Neuronal stem cell (in vitro differentiated cells): ENCODE measurements around the gene MTA1.

Experiments used
- DNase-seq: peaks from one replicate; pipeline ENCODE4 v3.0.0-alpha.2; 2013; ENCODE audit warnings: low spot score
- H2AFZ ChIP-seq: one replicate; pipeline ENCODE4 v1.6.1; 2013; ENCODE audit warnings: mild to moderate bottlenecking, low read length, inconsistent platforms
- H2AK5ac ChIP-seq: 2 replicates; pipeline ENCODE4 v1.6.1; 2013; ENCODE audit warnings: low read depth, mild to moderate bottlenecking, inconsistent platforms, low read length, moderate library complexity, mixed read lengths
- H2BK120ac ChIP-seq: 2 replicates; pipeline ENCODE4 v1.6.1; 2013; ENCODE audit warnings: low read depth, mild to moderate bottlenecking, inconsistent platforms, low read length, moderate library complexity, mixed read lengths
- H2BK12ac ChIP-seq: one replicate; pipeline ENCODE4 v1.6.1; 2013; ENCODE audit warnings: low read length, inconsistent platforms
- H2BK15ac ChIP-seq: 2 replicates; pipeline ENCODE4 v1.6.1; 2013; ENCODE audit warnings: mild to moderate bottlenecking, low read length, inconsistent platforms, mixed read lengths
- H2BK5ac ChIP-seq: one replicate; pipeline ENCODE4 v1.6.1; 2013; ENCODE audit warnings: inconsistent platforms, mild to moderate bottlenecking, low read length, moderate library complexity
- H3K14ac ChIP-seq: one replicate; pipeline ENCODE4 v1.6.1; 2013; ENCODE audit warnings: low read length, inconsistent platforms
- H3K18ac ChIP-seq: 2 replicates; pipeline ENCODE4 v1.6.1; 2013; ENCODE audit warnings: low read length, inconsistent platforms
- H3K23ac ChIP-seq: 2 replicates; pipeline ENCODE4 v1.6.1; 2013; ENCODE audit warnings: low read depth, mild to moderate bottlenecking, mixed read lengths, low read length, inconsistent platforms; ENCODE audit not compliant: poor library complexity
- H3K27ac ChIP-seq: replicated peaks from 3 replicates; pipeline ENCODE4 v1.5.1; 2013; ENCODE audit warnings: low read length, inconsistent platforms
- H3K27me3 ChIP-seq, 3 experiments: 2 replicates each; pipeline ENCODE4 v1.6.1; 2013; ENCODE audit warnings: low read length in 3 of 3, mild to moderate bottlenecking in 2 of 3, inconsistent platforms in 1 of 3, low read depth in 1 of 3, mixed read lengths in 1 of 3, moderate library complexity in 1 of 3; ENCODE audit not compliant: control insufficient read depth in 3 of 3, insufficient read depth in 3 of 3
- H3K36me3 ChIP-seq, 2 donors: replicated peaks in 1 of 2; 2 replicates each; pipeline ENCODE4 v1.6.1; 2013; ENCODE audit warnings: low read length in 2 of 2; ENCODE audit not compliant: control insufficient read depth in 2 of 2, insufficient read depth in 2 of 2
- H3K4ac ChIP-seq: 2 replicates; pipeline ENCODE4 v1.6.1; 2013; ENCODE audit warnings: inconsistent platforms, mild to moderate bottlenecking, low read length, moderate library complexity
- H3K4me1 ChIP-seq, 2 donors: 1 replicate in 1 of 2; 2 replicates in 1 of 2; pipeline ENCODE4 v1.6.1; 2013; ENCODE audit warnings: low read length in 2 of 2, low read depth in 1 of 2; ENCODE audit not compliant: control insufficient read depth in 2 of 2, insufficient read depth in 1 of 2
- H3K4me2 ChIP-seq: one replicate; pipeline ENCODE4 v1.6.1; 2013; ENCODE audit warnings: mild to moderate bottlenecking, low read length, inconsistent platforms; ENCODE audit not compliant: insufficient read depth, poor library complexity, severe bottlenecking
- H3K4me3 ChIP-seq, 2 donors: 2 replicates each; pipeline ENCODE4 v1.5.1; 2013; ENCODE audit warnings: low read length in 2 of 2, mild to moderate bottlenecking in 2 of 2, inconsistent platforms in 1 of 2, moderate library complexity in 1 of 2
- H3K79me1 ChIP-seq: one replicate; pipeline ENCODE4 v1.6.1; 2013; ENCODE audit warnings: low read depth, mild to moderate bottlenecking, inconsistent platforms, low read length, moderate library complexity
- H3K9ac ChIP-seq: one replicate; pipeline ENCODE4 v1.6.1; 2013; ENCODE audit warnings: mild to moderate bottlenecking, low read depth, low read length, inconsistent platforms; ENCODE audit not compliant: poor library complexity
- H3K9me3 ChIP-seq, 2 donors: replicated peaks in 1 of 2; 2 replicates each; pipeline versions ENCODE3 to v1.6.1; 2013; ENCODE audit warnings: low read length in 2 of 2, mild to moderate bottlenecking in 2 of 2, inconsistent platforms in 1 of 2, low read depth in 1 of 2, mixed read lengths in 1 of 2, moderate library complexity in 1 of 2; ENCODE audit not compliant: control insufficient read depth in 2 of 2, insufficient read depth in 1 of 2
- H4K8ac ChIP-seq: one replicate; pipeline ENCODE4 v1.6.1; 2013; ENCODE audit warnings: low read depth, mild to moderate bottlenecking, inconsistent platforms, low read length, moderate library complexity
- H4K91ac ChIP-seq: one replicate; pipeline ENCODE4 v1.6.1; 2013; ENCODE audit warnings: low read length, low read depth, mild to moderate bottlenecking, inconsistent platforms; ENCODE audit not compliant: poor library complexity
- WGBS, 2 donors: extraction: QIAGEN DNeasy Blood & Tissue Kit; methylation state at CpG; one replicate each; pipeline ENCODE4 v1.1.7; 2013; ENCODE audit warnings: missing lambda C conversion rate in 2 of 2, mixed read lengths in 1 of 2; ENCODE audit not compliant: insufficient read length in 2 of 2, insufficient replicate concordance in 1 of 2; ENCODE audit errors: extremely low coverage in 2 of 2; 5-methylcytosine and 5-hydroxymethylcytosine counted together

The MTA1 gene

DNA sequence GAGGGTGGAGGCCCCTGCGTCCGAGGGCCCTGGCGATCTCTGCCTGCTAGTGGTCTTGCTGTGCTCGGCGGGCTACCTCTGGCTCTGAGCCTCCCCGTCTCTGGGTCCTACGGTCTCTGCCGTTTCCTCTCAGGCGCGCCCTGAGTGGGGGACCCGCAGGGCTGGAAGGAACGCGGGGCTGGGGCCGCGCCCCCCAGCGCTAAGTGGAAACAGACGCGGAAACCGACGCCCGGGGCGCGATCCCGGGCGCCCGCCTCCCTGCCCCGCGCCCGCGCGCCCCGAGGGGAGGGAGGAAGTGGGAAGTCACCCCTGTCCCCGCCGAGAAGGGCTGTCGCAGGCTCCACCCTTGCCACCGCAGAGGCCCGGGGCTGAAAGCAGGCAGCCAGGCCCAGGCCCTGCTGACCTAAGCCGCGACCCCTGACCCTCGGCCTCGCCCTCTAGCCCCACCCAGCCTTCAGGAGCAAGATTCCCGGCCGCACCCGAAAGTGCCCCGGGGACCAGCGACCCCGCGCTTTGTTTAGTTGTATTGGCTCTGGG is 67.9 kb downstream of the MTA1 start:
- no peak overlapping the region for H3K27ac ChIP-seq
- H3K27me3 ChIP-seq, result peaks cover 0 to 20% (median 4%) of the 10 kb centered on the region in 3 experiments
- DNase-seq, result no peak
- peak overlapping the region; percentile 95 for H2AK5ac ChIP-seq
- peak overlapping the region; percentile 84 for H2BK12ac ChIP-seq
- peak overlapping the region; percentile 95 for H3K4ac ChIP-seq
- peaks cover 47 to 52% of the 10 kb centered on the region in 2 donors for H3K4me1 ChIP-seq
- H2AFZ ChIP-seq, result peak overlapping the region; percentile 24
- peak overlapping the region; percentile 89 for H3K9ac ChIP-seq
- peak overlapping the region; percentile 85 for H3K23ac ChIP-seq
- peak overlapping the region; percentile 99 for H3K14ac ChIP-seq
- H3K79me1 ChIP-seq, result peaks cover 12% of the 10 kb centered on the region
- H3K36me3 ChIP-seq, result peaks cover 2 to 3% of the 10 kb centered on the region in 2 donors
- no peaks in the 10 kb centered on the region for H3K9me3 ChIP-seq
- H2BK15ac ChIP-seq, result peak overlapping the region; percentile 99
- no CpG with 5 or more reads among the region's 48 CpGs for WGBS, 2 donors
- H4K91ac ChIP-seq, result peak overlapping the region; percentile 1
- peak overlapping the region; percentile 97 for H3K18ac ChIP-seq
- peak overlapping the region; percentile 63 for H2BK120ac ChIP-seq
- H2BK5ac ChIP-seq, result peak overlapping the region; percentile 85
- peak overlapping the region; percentile 23 for H4K8ac ChIP-seq
- H3K4me3 ChIP-seq, result peak overlapping the region; percentile 8 to 76
- H3K4me2 ChIP-seq, result peak overlapping the region; percentile 73

DNA sequence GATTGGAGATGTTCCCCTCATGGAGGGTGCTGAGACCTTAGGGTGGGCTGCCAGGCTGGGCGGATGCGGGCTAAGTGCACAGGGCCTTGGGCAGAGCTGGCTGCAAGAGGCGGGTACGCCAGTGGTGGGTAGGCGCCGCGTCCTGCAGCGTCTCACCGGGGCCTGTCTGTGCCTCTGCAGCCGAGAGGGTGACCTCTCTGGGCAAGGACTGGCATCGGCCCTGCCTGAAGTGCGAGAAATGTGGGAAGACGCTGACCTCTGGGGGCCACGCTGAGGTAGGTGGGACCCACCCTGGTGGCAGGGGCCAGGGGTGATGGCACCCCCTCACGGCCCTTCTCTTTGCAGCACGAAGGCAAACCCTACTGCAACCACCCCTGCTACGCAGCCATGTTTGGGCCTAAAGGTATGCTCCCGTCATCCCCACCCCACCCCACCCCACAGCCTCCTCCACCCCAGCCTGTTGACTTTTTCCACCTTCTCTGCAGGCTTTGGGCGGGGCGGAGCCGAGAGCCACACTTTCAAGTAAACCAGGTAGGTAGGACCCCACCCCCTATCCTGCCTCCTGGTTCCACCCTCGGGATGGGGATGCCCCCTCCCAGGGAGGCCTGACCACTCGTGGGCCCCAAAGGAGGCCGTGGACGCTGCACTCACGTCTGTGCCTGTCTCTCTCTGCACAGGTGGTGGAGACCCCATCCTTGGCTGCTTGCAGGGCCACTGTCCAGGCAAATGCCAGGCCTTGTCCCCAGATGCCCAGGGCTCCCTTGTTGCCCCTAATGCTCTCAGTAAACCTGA is 68.6 kb downstream of the MTA1 start:
- no peak for DNase-seq
- peak overlapping the region; percentile 99 for H2BK12ac ChIP-seq
- H3K4me3 ChIP-seq, result peak overlapping the region in 1 of 2 donors; percentile 21
- peak overlapping the region; percentile 99 for H2BK15ac ChIP-seq
- H3K79me1 ChIP-seq, result peaks cover 12% of the 10 kb centered on the region
- H3K18ac ChIP-seq, result peak overlapping the region; percentile 93
- peak overlapping the region; percentile 85 for H2BK5ac ChIP-seq
- WGBS, 2 donors, result no CpG with 5 or more reads among the region's 26 CpGs
- H2AK5ac ChIP-seq, result peak overlapping the region; percentile 87
- H3K27ac ChIP-seq, result peak overlapping the region; percentile 77
- H3K4ac ChIP-seq, result peak overlapping the region; percentile 19
- H2BK120ac ChIP-seq, result peak overlapping the region; percentile 63
- H2AFZ ChIP-seq, result no peak overlapping the region
- H3K27me3 ChIP-seq, result peaks cover 0 to 20% (median 4%) of the 10 kb centered on the region in 3 experiments
- peak overlapping the region; percentile 99 for H3K14ac ChIP-seq
- H4K8ac ChIP-seq, result peak overlapping the region; percentile 65
- H3K23ac ChIP-seq, result peak overlapping the region; percentile 80
- H3K36me3 ChIP-seq, result peaks cover 2 to 7% of the 10 kb centered on the region in 2 donors
- no peaks in the 10 kb centered on the region for H3K9me3 ChIP-seq
- H3K4me2 ChIP-seq, result peak overlapping the region; percentile 73
- H3K9ac ChIP-seq, result peak overlapping the region; percentile 32
- peaks cover 44 to 45% of the 10 kb centered on the region in 2 donors for H3K4me1 ChIP-seq
- peak overlapping the region; percentile 69 for H4K91ac ChIP-seq

DNA sequence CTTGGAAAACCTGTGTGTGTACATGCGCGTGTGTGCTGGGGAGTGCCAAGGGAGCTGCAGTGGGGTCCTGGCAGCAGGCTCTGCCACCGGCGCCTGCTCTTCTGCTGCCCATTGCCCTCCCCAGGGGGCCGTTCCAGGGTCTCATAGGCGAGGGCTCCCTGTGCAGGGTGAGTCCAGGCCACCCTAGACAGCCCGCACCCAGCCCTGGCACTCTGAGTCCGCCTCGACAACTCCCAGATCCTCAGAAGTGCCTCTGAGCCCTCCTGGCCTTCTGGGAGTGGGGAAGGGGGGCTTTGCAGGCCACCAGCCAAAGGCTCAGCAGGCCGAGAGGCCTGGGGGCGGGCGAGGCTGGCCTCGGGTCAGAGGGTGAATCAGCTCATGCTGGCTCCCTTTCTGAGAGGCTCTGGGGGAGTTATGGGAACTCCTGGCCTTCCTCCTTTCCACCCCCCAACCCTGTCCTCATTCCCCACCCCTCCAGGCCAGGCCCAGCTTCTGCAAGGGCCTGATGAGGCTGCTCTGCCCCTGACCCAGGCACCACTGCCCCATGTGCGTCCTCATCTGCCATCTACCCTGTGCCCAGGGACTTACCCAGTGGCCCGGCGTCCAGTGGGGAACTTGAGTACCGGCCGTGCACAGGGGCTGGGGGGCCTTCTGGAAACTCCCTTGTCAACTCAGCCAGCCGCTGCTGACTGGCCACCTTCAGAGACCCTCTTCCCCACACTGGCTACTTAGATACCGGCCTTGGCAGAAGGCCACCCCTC is 69.3 kb downstream of the MTA1 start:
- Histone ChIP-seq H2AK5ac (peak overlapping the region; percentile 87), H2BK12ac (peak overlapping the region; percentile 99), H4K8ac (no peak overlapping the region), H3K4me2 (peak overlapping the region; percentile 98), H3K14ac (no peak overlapping the region), H2AFZ (peak overlapping the region; percentile 98), H3K9ac (no peak overlapping the region), H2BK15ac (peak overlapping the region; percentile 99), H3K4me3 (peak overlapping the region; percentile 68 to 83), H3K79me1 (peaks cover 14% of the 10 kb centered on the region), H3K23ac (peak overlapping the region; percentile 8), H4K91ac (peak overlapping the region; percentile 69), H3K18ac (peak overlapping the region; percentile 93), H3K36me3 (peaks cover 2 to 8% of the 10 kb centered on the region in 2 donors), H3K4me1 (peaks cover 38% of the 10 kb centered on the region in 2 donors), H2BK5ac (peak overlapping the region; percentile 96), H3K9me3 (no peaks in the 10 kb centered on the region), H3K27ac (peak overlapping the region; percentile 96), H3K27me3 (peaks cover 0 to 20% (median 4%) of the 10 kb centered on the region in 3 experiments), H3K4ac (peak overlapping the region; percentile 85), H2BK120ac (peak overlapping the region; percentile 63)
- DNase-seq, result no peak
- no CpG with 5 or more reads among the region's 20 CpGs for WGBS, 2 donors
